ENCODE measurements around the gene HSBP1. TPM values are rescaled to one million over a fixed set of nuclear protein-coding genes. Genes with fewer than 3 reads are reported as not detected.

Gene HSBP1
- total and polyA plus RNA-seq, 2 of the 4 experiments (the other 2 are of a cell fraction) = 8.8 to 65.2 TPM

GRCh38 chr16:83845263-83845662 lies 37.5 kb downstream of the HSBP1 start:
- no peak overlapping the region for H3K4me3 ChIP-seq (ENCODE audit: insufficient read depth, low read depth, low read length)
- WGBS, 2 experiments (ENCODE audit: extremely low coverage in 2 of 2, insufficient read length in 1 of 2) = 85% methylated on average over 2 of the region's 8 CpGs; no CpG with 5 or more reads in 1 of the 2 experiments
- CTCF ChIA-PET = no interaction called here
- H3K18ac ChIP-seq (ENCODE audit: low read depth, low read length) = no peak overlapping the region
- H3K9me3 ChIP-seq (ENCODE audit: control insufficient read depth, insufficient read depth, low read length) = no peaks in the 10 kb centered on the region
- no peak overlapping the region for H4K8ac ChIP-seq (ENCODE audit: low read depth in 2 of 2, low read length in 2 of 2)
- H2AFZ ChIP-seq (replicated peaks; ENCODE audit: low read length, poor library complexity) = no peak overlapping the region
- BruUV-seq (replicated peaks) = no TSS peak
- H2AK9ac ChIP-seq (replicated peaks; ENCODE audit: low read depth, low read length, poor library complexity) = no peak overlapping the region
- H3K9me1 ChIP-seq (ENCODE audit: insufficient read depth, low read length) = no peaks in the 10 kb centered on the region
- no peak overlapping the region for H2BK20ac ChIP-seq (ENCODE audit: low read depth, low read length)
- no peak overlapping the region for H4K91ac ChIP-seq (ENCODE audit: insufficient read depth, low read depth, low read length)
- no peak overlapping the region for H4K5ac ChIP-seq (ENCODE audit: low read depth, low read length)
- H3K4me1 ChIP-seq (ENCODE audit: control insufficient read depth, insufficient read depth, low read length) = no peaks in the 10 kb centered on the region
- H3K4ac ChIP-seq (ENCODE audit: low read depth, low read length) = no peak overlapping the region
- no peak for DNase-seq
- H3K14ac ChIP-seq (replicated peaks; ENCODE audit: low read depth, low read length) = no peak overlapping the region
- intact Hi-C loops (cut with micrococcal nuclease) = no loop called here
- H3K56ac ChIP-seq (ENCODE audit: extremely low read depth, insufficient read depth, low read length) = no peak overlapping the region
- no peak for ATAC-seq (ENCODE audit: low read depth)
- no peak overlapping the region for H3K23ac ChIP-seq (ENCODE audit: low read depth, low read length)
- no peak overlapping the region for H2BK5ac ChIP-seq (ENCODE audit: low read depth, low read length, poor library complexity, severe bottlenecking)
- H3K27me3 ChIP-seq (ENCODE audit: control insufficient read depth, insufficient read depth, low read length) = peaks cover 22% of the 10 kb centered on the region
- no peaks in the 10 kb centered on the region for H3K36me3 ChIP-seq (ENCODE audit: control insufficient read depth, insufficient read depth, low read length)
- no peak for TF ChIP-seq CHD1 (IDR thresholded peaks at IDR 0.05; ENCODE audit: low read depth, low read length)
- no peak for TF ChIP-seq BHLHE40 (IDR thresholded peaks at IDR 0.05; ENCODE audit: low read depth, low read length)
- no peak for TF ChIP-seq RCOR1 (IDR thresholded peaks at IDR 0.05; ENCODE audit: insufficient replicate concordance, low read length)
- TF ChIP-seq, protein P1, sequence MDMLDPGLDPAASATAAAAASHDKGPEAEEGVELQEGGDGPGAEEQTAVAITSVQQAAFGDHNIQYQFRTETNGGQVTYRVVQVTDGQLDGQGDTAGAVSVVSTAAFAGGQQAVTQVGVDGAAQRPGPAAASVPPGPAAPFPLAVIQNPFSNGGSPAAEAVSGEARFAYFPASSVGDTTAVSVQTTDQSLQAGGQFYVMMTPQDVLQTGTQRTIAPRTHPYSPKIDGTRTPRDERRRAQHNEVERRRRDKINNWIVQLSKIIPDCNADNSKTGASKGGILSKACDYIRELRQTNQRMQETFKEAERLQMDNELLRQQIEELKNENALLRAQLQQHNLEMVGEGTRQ (IDR thresholded peaks at IDR 0.05; ENCODE audit: low read depth, low read length) = no peak
- TF ChIP-seq, protein P2, sequence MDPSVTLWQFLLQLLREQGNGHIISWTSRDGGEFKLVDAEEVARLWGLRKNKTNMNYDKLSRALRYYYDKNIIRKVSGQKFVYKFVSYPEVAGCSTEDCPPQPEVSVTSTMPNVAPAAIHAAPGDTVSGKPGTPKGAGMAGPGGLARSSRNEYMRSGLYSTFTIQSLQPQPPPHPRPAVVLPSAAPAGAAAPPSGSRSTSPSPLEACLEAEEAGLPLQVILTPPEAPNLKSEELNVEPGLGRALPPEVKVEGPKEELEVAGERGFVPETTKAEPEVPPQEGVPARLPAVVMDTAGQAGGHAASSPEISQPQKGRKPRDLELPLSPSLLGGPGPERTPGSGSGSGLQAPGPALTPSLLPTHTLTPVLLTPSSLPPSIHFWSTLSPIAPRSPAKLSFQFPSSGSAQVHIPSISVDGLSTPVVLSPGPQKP (IDR thresholded peaks at IDR 0.05; ENCODE audit: borderline replicate concordance, low read depth, low read length) = no peak
- no peak for TF ChIP-seq MAFK (IDR thresholded peaks at IDR 0.05; ENCODE audit: low read depth, low read length)
- no peak for TF ChIP-seq POLR2A (IDR thresholded peaks at IDR 0.05; ENCODE audit: low read depth, low read length)
- TF ChIP-seq NFE2L2 (IDR thresholded peaks at IDR 0.05; ENCODE audit: low read depth, low read length) = no peak
- dilution Hi-C loops (cut with HindIII; ENCODE audit: low sequenced_read_pairs, unreplicated experiment) = no loop called here
- in situ Hi-C loops (cut with MboI; ENCODE audit: low sequenced_read_pairs) = no loop called here
- H3K79me1 ChIP-seq (ENCODE audit: low read depth in 1 of 2, low read length in 2 of 2) = no peaks in the 10 kb centered on the region
- H2BK15ac ChIP-seq (ENCODE audit: low read depth, low read length) = no peak overlapping the region
- H4K20me1 ChIP-seq (ENCODE audit: insufficient read depth, low read length) = no peaks in the 10 kb centered on the region
- no peak overlapping the region for H3K27ac ChIP-seq (ENCODE audit: insufficient read depth, low read length)
- POLR2A ChIA-PET (ENCODE audit: unreplicated experiment) = no interaction called here
- no peak overlapping the region for H2BK120ac ChIP-seq (ENCODE audit: low read depth, low read length)
- no peak overlapping the region for H3K9ac ChIP-seq (ENCODE audit: low read depth, low read length)
- no peak overlapping the region for H2AK5ac ChIP-seq (ENCODE audit: low read depth, low read length)
- H3K4me2 ChIP-seq (ENCODE audit: low read depth, low read length) = no peak overlapping the region
